HG02884 (cell line): Measurements from ENCODE around the gene HOXC11.

Source experiments
- ATAC-seq: cut with Tn5 transposase; IDR thresholded peaks from one replicate; pipeline ENCODE4 v1.9.1; 2021; ENCODE audit warnings: mild to moderate bottlenecking, moderate library complexity; ENCODE audit not compliant: unreplicated experiment

Gene HOXC11

DNA sequence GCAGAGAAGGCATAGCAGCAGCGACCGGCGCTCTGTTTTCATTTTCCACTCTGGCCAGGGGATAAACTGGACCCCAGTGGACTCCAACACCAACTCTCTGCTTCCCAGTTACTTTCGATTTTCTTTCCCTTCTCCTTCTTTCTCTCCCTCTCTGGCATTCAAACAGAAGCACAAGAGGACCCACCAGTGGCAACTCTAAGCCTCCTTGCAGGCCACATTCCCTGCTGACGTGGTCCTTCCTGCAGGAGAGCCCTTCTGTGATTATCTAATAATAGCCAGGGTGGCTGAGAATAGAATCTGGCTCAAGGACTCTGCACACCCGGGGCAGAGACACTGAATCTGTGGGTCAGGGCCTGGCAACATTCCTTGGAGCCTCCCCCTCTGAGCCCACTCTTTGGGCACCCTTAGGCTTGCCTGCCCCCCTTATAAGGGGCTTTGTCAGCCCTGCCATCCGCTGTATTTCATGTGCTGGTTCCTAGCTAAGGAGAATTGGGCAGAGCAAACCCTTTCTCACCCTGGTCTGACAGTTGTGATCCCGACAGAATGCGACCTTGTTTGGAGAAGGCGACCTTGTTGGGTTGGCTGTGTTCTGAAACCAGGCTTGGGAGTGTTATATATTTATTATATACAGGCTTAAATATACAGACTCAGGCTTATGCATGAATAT, 47.1 kb downstream of the HOXC11 start:
- no peak for ATAC-seq

DNA sequence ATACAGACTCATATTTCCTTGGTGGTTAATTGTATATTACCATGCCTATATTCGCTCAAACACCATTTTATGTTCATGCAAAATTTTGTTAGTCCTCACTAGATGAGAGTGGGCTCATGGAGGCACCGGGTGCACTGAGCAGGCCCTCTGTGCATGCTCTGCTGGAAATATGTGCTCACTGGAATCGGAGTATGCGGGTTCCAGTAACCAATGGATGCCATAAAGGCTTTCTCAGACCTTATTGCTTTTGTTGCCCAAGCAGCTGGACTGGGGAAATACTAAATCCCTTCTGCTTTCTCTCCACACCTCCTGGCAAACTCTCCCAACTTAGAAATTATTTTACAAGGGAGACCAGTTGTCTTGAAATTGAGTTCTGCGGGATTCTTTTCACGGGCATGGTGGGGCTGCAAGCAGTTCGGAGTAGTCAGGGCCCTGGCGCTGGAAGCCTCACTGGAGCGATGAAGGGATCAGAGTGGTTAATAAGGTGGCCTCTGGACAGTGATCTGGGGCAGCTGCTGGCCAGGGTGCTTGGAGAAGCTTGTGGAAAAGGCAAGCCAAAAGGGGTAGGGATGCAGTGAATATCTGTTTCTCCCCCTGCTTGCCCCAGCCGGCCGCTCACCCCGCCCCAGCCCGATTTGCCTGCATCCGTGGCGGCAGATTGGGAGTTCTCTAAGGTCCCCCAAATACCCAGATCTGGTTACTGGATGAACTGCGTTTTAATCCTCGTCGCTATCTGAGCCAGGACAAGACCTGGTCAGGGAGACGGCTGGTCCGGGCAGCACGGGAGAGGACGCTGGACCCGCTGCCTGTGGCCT, 47.9 kb downstream of the HOXC11 start:
- ATAC-seq: no peak

DNA sequence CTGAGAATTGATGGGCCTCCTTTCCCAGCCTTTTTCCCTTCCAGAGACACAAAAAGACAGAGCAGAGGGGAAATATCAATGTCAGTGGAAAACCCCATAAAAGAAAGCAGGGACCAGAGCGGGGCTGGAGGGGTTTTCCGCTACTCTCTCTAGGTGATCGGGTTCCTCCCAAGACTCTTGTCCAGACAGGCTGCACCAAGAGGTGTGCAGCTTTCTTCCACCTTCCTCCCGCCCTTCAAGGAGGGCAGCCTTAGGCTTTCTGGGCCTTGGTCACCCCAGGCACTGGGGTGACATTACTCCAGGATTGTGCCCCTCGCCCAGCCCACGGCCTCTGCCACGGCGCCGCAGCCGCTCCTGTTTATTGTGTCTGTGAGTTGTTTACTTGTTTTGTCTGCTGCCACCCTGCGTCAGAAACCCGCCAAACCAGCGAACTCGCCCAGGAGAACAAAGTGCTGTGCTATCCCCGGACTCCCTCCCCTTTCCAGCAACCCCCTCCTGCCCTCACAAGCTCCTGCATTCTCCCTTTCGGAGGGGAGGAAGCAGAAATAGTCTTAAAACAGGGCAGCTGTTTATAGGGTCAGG, 48.6 kb downstream of the HOXC11 start:
- ATAC-seq: no peak

DNA sequence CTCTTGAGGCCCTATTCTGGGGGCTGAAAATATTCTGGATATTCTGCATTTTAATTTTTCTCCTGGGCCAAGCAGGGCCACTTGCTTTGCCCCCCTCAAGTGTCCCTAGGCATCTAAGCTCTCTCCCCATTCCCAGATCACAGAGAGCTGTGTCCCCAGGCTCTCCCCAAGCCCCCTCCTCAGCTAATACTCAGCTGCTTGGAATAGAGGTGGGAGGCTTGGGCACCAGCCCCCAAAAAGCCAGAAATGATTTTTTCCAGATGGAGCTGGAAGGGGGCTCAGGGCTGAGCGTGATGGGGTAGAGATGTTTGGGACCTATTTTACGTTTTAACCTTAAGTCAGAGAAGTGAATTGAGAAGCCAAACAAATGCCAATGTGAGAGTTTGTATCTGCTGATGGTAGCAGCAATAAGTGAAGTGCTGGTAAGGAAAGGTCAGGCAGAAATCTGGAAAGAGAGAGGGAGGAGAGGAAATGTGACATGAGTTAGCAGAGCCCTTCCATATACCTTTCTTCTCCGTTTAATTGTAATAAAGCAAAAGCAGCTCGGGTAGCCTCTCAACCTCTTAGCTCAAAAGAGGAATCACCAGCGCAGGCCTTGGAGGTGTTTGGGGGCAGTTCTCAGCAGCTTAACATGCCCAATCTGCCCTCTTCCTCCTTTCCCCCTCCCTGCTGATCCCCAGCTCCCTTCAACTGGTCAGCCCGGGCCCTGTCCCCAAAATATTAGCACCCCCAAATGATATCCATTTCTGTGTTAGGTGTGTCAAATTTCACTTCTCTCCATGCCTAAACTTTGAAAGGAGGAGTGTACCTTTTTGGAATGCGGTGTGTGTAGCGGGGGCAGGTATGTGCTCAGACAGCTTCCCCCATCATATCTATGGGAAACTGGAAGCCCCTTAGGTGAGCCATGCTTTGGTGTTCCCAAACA, 50.3 kb downstream of the HOXC11 start:
- no peak for ATAC-seq

DNA sequence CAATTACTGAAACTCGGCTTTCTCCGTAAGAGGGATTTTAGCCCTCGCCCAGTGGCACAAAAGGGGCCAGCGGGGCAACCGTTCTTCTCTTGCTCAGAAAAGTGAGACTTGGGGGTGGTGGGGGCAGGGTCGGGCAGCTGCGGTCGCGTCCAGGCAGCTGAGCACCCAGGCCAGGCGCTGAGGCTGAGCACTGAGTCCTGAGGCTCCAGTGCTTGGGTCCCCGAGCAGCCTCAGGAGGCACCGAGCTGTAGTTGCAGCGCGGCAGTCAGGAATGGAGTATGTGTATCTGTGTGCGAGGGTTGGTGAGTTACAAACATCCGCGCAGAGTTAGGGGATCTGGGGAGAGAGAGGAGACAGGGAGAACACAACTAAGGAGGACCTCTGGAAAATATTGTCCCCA, 51.2 kb downstream of the HOXC11 start:
- no peak for ATAC-seq

DNA sequence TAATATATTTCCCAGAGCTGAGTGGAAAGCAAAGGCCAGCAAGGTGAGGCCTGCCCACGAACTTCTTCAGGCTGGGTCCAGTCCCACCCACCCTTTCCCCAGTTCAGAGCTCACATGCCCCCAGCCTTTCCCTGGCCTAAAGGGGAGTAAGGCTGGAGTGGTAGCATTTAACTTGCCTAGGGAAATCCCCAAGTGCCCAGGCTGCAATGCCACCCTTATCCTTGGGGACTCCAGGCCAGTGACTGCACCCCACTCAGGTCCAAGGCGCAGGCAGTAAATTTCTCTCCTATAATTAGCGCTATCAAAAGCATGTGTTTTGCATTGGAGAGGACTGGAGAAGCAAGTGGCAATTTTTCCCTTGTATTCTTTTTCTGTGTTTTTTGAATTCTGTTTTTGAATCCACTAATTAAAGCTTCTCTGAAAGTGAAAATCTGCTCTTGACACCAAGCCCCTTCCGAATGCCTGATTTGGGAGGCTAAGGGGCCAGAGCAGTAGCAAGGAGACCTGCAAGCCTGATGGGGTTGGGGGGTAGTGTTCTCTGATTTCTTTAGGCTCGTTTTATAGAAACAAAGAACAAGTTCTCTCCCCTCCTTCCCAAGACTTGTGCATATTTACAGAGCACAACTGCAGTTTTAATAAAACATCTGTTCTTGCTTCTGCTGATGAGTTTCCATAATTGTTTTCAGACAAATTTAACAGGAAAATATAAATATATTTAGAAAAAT, 51.8 kb downstream of the HOXC11 start:
- no peak for ATAC-seq

DNA sequence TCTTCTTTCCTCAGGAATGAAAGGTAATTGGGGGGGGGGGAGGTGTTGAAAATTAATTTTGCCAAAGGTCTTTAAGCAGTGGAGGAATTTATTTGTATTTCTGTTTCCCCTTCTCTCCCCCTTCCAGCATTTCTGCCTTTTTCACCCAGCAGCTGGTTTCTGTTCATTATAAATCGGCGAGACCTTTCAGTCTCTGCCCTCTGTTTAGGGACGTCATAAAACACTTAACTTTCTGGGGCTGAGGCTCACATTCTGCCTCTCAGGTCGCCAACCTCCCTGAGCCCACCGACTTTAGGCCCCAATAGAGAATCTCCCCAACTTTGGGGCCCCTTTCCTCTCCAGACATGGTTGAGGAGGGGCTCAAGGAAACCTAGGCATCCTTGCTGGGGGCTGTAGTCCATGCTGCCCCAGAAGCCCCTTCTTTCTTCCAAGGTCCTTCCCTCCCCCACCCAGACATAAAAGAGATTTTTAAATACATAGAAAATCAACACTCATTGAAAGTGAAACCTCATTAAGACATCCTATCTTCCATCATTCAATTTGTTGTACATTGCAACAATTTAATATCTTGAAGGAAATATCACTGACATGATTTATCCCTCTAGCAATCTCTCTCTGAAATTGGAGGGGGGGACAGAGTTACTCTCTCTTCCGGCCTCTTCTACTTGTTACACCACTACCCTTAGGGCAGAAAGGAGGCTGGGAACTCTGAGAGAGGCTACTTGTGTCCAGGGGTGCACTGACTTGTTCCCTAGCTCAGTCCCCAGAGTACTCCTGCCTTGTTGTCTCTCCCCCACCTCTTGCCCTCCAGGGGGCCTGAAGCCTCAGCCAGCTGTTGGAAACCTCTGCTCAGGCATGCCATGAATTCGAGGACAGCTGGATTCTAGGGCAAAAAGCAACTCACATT, 52.8 kb downstream of the HOXC11 start:
- ATAC-seq: no peak

DNA sequence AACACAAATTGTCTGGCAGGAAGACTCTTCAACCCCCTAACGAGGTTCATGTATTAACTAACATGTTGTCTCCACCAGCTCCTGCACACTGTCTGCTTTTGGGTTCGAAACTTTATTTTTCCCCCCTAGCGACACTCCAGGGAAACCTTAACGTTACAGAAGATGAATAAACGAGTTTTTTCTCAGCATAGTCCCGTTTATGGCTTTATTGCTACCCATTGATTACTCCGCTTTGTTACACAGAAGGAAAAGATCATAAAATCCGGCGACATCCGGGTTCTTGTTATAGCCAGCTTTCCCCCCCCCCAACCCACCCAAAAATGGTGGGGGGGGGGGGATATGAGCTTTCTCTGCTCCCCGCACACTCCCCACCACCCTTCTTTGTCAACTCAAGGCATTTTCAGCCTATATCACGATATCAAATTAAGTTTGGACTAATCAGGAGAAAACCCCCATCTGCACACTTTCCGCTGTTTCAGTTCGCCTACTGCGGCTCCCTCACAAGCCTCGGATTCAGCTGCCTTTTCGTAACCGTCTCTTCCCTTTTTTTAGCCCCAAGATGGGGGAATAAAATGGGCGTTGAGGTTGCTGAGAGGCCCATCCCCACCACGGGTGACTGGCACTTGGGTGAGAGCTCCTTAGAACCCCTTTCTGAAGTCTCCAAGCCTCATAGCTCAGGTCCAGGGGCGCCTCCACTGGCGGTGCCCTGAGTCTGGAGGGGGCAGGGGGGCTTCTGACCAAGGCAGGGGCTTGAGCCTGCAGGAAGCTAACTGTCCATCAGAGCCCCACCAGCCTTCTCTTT, 53.9 kb downstream of the HOXC11 start:
- ATAC-seq: no peak
